HG02763 (cell line): ENCODE measurements around the gene GOLGA6L1.
"Not testable (repeated sequence)": the region's sequence is repeated elsewhere in the genome, so short reads cannot be mapped to it uniquely, and the experiment has no call there.

Experiments
- ATAC-seq: cut with Tn5 transposase; IDR thresholded peaks from one replicate; pipeline ENCODE4 v1.9.1; 2021; ENCODE audit warnings: mild to moderate bottlenecking, moderate library complexity; ENCODE audit not compliant: unreplicated experiment

GOLGA6L1 gene, protein sequence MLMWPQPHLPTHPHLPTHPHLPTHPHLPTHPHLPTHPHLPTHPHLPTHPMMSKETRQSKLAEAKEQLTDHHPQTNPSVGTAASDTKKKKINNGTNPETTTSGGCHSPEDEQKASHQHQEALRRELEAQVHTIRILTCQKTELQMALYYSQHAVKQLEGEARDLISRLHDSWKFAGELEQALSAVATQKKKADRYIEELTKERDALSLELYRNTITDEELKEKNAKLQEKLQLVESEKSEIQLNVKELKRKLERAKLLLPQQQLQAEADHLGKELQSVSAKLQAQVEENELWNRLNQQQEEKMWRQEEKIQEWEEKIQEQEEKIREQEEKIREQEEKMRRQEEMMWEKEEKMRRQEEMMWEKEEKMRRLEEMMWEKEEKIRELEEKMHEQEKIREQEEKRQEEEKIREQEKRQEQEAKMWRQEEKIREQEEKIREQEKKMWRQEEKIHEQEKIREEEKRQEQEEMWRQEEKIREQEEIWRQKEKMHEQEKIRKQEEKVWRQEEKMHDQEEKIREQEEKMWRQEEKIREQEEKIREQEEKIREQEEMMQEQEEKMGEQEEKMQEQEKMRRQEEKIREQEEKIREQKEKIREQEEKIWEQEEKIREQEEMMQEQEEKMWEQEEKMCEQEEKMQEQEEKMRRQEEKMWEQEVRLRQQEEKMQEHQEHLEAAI

DNA sequence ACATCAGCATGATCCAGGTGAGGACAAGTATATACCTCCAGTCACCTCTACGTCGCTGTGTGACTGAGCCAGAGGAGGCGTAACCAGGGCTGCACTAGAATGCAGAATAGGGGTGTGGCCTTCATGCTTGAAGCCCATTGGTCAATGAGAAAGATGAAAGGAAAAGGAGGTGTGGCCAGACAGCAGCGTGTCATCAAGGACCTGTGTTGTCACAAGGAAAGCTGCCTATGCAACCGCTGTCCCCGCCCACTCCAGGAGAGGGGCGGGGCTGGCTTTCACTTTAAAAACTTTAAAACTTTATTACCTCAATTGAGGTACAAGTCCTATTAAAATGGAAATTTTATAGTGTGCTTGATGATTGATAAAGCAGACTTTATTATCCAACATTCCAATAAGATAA is at the start of gene GOLGA6L1:
GOLGA6L1 (minus strand) TSS at position 101 of the 400 bp plus-strand sequence; CDS start at position 10, 91 bp downstream.
- not testable (repeated sequence) for ATAC-seq

DNA sequence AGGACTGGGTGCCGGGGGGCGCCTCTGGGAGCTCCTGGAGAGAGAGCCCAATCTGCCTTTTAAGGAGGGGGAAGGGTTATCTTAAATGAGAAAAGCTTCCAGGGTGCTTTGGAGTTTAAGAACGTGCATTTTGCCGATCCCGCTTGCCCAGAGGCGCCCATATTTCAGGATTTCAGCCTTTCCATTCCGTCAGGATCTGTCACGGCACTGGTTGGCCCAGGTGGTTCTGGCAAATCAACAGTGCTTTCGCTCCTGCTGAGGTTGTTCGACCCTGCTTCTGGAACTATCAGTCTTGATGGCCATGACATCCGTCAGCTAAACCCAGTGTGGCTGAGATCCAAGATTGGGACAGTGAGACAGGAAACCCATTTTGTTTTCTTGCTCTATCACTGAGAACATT is 44.6 kb upstream of the GOLGA6L1 start:
- not testable (repeated sequence) for ATAC-seq

DNA sequence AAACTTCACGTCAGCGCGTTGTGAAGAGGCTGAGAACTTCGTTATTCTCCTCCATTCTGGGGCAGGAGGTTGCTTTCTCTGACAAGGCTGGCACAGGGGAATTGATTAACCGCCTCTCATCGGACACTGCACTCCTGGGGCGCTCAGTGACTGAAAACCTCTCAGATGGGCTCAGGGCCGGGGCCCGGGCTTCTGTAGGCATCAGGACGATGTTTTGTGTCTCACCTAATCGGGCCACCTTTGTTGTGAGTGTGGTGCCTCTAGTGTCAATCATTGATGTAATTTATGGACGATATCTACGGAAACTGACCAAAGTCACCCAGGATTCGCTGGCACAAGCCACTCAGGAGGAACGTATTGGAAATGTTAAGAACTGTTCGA is 43.9 kb upstream of the GOLGA6L1 start:
- not testable (repeated sequence) for ATAC-seq

DNA sequence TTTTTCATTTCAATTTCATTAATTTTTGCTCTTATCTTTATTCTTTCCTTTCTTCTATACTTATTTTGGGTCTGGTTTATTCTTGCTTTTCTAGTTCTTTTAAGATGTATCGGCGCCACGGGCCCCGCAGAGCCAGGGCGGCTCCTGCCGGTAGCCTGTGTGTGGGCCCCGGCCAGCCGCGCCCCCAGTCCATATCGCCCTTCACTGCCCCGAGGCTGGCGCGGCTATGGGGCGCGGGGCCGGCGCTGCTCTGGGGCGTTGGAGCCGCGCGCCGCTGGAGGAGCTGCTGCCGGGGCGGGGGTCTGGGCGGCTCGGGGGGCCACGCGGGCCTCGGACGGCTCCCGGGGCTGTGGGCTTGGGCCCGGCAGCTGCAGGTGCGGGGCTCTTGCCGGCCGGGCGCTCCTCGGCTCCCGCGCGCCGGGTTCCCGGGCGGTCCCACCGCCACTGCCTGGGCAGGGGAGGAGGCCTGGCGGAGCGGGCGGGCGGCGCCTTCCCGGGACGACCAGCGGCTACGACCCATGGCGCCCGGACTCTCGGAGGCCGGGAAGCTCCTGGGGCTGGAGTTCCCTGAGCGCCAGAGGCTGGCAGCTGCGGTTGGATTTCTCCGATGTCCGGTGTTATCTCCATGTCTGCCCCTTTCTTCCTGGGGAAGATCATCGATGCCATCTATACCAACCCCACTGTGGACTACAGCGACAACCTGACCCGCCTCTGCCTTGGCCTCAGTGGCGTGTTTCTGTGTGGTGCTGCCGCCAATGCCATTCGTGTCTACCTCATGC is 43.3 kb upstream of the GOLGA6L1 start:
- not testable (repeated sequence) for ATAC-seq

DNA sequence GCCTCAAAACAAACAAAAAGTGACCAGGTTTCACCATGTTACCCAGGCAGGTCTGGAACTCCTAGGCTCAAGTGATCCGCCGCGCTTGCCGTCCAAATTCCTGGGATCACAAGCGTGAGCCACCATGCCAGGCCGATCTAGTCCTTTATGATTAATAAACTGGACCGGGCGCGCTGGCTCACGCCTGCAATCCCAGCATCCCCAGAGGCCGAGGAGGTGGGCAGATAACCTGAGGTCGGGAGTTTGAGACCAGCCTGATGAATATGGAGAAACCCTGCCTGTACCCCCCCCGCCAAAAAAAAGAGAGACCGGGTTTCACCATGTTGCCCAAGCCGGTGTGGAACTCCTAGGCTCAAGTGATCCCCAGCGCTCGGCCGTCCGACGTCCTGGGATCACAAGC is 40.1 kb upstream of the GOLGA6L1 start:
- ATAC-seq = not testable (repeated sequence)

DNA sequence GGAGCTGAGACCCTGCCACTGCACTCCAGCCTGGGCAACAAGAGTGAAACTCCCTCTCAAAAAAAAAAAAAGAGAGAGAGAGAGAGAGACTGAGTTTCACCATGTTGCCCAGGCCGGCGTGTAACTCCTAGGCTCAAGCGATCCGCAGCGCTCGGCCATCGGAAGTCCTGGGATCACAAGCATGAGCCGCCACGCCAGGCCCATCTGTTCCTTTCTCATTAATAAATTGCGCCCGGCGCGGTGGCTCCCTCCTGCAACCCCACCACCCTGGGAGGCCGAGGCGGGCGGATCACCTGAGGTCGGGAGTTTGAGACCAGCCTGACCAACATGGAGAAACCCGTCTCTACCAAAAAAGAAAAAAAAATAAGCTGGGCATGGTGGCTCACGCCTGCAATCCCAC is 39.0 kb upstream of the GOLGA6L1 start:
- not testable (repeated sequence) for ATAC-seq

DNA sequence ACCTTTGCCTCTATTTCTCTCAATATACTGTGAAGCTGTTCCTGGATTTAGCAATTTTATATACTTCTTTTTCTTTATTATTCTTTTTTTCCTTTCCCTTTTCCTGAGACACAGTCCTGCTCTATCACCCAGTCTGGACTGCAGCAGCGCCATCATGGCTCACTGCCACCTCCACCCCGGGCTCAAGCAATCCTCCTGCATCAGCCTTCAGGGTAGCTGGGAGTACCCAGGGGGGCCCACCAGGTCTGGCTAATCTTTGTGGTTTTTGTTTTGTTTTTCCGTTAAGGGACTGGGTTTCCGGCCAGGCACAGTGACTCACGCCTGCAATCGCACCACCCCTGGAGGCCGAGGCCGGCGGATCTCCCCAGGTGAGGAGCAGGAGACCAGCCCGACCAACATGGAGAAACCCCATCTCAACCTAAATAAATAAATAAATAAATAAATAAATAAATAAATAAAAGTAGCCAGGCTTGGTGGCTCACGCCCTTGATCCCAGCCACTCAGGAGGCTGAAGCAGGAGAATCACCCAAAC is 38.1 kb upstream of the GOLGA6L1 start:
- not testable (repeated sequence) for ATAC-seq

DNA sequence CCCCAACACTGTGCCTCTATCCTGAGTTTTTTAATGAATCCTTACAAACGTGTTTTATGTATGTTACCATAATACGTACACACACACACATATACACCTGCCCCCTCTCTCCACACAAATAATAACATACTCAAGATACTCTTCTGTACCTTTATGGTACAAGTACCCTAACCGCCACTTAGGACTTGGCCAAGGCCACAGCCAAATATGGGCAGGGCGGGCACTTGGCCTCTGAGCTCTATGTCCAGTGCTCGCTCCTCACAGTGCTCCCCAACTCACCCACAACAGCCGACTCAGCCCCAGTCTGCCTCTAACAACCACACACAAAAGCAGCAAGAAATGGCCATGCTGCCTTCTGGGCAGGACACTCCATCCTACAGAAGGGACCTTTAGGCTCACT is 3.8 kb downstream of the GOLGA6L1 start:
- ATAC-seq = not testable (repeated sequence)

DNA sequence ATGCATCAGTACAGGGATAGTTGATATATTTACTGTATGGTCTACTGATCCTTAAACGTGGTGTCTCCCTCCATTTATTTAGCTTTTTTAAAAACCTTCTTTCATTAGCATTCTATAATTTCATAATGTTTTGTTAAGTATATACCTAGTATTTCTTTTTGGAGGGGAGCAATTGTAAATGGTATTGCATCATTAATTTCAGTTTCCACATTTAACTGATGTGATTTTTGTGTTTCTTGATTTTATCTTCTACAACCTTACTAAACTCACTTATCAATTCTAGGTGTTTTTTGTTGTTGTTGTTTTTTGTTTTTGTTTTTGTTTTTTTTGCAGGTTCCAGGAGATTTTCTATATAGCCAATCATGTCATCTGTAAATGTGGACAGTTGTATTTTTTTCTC is 18.4 kb downstream of the GOLGA6L1 start:
- ATAC-seq = no peak

DNA sequence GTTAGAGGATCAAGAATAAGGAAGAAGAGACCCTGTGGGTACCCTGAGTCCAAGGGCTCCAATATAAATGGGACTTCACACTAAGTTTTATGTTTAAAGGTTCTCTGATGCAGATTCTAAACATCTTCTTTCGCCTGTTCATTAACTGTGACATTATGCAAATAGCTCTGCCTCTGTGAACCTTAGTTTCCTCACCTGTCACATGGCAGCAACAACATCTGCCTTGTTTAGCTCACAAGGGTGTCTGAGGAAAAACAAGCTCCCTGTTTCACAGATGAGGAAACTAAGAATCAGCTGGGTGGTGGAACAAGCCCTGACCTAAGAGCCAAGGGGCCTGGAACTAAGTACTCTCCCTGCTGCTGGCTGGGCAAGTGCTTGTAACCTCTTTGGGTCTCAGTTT is 40.8 kb downstream of the GOLGA6L1 start:
- no peak for ATAC-seq

DNA sequence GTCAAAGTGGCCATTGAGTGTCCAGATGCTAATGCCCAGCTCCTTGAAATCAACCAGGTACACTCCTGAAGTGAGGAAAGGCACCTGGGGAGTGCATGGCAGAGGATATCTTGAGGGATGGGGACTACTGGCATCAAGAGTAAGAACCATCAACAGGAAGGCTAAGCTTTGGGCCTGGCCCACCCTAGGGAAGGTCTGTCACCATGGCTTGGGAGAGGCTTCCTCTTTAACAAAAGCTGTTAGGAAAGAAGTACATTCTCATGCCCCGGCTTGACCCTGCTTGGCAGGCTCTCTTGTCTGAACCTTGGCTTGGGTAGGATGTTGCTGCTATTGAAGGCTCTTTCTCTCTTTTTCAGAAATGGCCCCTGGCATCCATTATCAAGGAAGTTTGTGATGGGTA is 53.5 kb downstream of the GOLGA6L1 start:
- no peak for ATAC-seq

DNA sequence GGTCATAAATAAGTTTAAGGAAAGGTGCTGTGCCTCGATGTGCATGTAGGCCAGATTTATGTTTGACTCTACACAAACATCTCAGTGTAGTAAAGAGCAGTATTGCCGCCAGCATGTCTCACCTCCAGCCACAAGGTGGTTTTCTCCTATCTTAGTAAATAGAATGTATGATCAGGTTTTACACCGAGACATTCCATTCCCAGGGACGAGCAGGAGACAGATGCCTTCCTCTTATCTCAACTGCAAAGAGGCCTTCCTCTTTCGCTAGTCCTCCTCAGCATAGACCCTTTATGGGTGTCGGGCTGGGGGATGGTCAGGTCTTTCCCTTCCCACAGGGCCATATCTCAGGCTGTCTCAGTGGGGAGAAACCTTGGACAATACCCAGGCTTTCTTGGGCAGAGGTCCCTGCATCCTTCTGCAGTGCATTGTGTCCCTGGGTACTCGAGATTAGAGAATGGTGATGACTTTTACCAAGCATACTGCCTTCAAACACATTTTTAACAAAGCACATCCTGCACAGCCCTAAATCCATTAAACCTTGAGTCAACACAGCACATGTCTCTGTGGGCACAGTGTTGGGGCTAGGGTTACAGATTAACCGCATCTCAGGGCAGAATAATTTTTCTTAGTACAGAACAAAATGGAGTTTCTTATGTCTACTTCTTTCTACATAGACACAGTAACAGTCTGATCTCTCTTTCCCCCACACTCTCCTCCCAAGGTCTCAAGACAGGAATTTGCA is 54.5 kb downstream of the GOLGA6L1 start:
- not testable (repeated sequence) for ATAC-seq

DNA sequence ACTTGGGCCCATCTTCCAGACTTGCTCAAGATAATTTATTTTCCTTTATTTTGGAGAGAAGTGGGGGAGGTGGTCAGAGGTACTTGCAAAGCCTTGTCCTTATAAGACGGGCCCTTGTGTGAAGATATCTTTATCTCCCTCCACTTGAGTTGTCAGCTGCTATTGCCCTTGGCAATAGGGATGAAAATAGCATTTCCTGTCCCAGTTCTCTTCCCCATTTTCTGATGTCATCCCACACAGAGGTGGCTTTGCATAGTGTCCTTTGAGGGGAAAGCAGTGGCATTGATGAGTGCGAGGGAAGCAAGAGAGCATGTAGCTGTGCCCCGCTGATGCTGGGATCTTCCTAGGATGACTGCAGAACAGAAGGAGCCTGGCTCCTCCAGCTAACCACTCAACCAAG is 55.4 kb downstream of the GOLGA6L1 start:
- ATAC-seq = no peak

DNA sequence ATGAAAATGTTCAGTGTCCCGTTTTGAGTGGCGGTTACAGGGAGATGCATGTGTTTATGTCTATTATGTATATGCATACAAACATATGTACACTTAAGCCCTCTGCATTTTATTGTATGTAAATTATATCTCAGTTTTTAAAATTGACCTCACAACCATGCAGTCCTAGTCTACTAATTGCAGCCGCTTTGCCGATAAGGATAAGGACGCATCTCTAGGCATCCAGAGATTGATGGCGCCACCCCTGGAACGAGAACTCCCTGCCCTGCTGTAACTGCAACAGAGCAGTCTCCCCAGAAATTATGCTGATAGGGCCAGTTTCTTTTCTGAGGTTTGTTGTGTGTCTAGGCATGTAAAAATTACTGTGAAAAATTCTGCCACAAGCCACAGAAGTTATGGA is 56.9 kb downstream of the GOLGA6L1 start:
- no peak for ATAC-seq
